Vagina (tissue), 2 donors: Measurements from ENCODE around the gene HASPIN.

Experiments
- CTCF ChIP-seq, 3 experiments: fragments of 450-650 bp in 2 of 3; fragments of 200-600 bp in 1 of 3; sonication (generic) in 1 of 3; IDR thresholded peaks; one replicate each; pipeline ENCODE4 v1.5.1; 2017 to 2019; ENCODE audit warnings: antibody characterized with exemption in 3 of 3, mild to moderate bottlenecking in 2 of 3, moderate library complexity in 2 of 3
- POLR2A ChIP-seq, 2 donors: fragments of 450-650 bp; IDR thresholded peaks; one replicate each; pipeline ENCODE4 v1.6.1; 2017; ENCODE audit warnings: antibody characterized with exemption in 2 of 2, mild to moderate bottlenecking in 2 of 2, moderate library complexity in 2 of 2
- POLR2AphosphoS5 ChIP-seq, 2 donors: sonication (generic); formaldehyde crosslinking; IDR thresholded peaks; one replicate each; pipeline ENCODE4 v1.9.0; 2017; ENCODE audit warnings: antibody characterized with exemption in 2 of 2, mild to moderate bottlenecking in 2 of 2, low read depth in 1 of 2; ENCODE audit not compliant: insufficient read depth in 1 of 2

DNA sequence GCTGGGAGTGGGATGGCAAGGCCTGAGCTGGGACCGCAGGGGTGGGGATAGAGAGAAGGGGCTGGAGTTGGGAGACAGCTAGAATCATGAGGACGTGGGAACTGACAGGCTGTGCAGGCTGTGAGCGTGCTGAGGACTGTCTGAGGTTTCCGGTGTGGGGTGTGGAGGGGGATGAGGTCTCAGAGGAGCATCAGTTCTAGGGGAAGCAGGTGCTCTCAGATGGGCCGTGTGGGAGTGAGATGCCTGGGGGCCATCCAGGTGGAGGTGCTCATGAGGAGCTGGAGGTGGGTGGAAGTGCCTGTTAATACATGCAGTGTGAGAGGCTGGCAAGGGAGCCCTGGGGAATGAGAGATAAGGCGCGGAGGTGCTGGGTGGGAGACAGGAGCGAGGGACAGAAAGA, 27.2 kb downstream of the HASPIN start:
- no peak for TF ChIP-seq POLR2AphosphoS5 (IDR thresholded peaks at IDR 0.05; ENCODE audit: insufficient read depth in 1 of 2, low read depth in 1 of 2)
- no peak for TF ChIP-seq CTCF (IDR thresholded peaks at IDR 0.05)
- no peak for TF ChIP-seq POLR2A (IDR thresholded peaks at IDR 0.05)
